Measurements from ENCODE around the gene ZBTB9. TPM values are rescaled to one million over a fixed set of nuclear protein-coding genes. Genes with fewer than 3 reads are reported as not detected.

The ZBTB9 gene
- total RNA-seq, 1 donor from 2014 or later = 12.5 TPM

DNA sequence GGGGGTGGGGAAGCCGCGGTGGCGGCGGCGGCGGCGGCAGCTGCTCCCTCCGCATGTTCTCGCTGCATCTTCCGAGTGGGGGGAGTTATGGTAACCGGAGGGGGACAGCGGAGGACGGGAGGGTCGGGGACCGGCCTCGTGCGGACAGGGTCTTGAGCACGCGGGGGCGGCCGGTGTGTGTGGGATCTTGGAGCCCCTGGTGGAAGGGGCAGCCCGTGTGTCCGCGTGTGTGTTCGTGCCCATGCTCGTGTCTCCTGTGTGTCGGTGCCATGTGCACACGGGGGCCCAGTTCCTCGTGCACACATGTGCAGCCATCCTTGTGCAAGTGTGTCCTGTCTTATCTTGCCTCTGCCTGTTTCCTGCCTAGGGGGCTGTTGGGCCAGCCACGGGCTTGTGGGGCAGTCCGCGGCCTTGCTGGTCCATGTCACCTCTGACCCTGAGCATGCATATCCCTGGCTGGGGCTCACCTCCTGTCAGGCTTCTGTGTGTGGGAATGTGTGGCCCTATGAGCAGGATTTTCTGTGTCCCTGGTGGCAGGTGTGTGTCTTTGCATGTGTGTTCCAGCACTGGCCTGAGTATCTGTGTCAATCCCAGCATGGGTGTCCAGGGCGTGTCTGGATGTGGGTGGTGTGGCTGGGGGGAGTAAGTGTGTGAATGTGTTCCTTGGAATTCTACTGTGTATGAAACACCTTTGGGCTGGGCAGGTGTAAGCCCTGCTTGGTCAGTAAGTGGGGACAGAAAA is 26.0 kb upstream of the ZBTB9 start:
- Mint-ChIP-seq H3K27ac (peak overlapping the region; percentile 87), H3K4me1 (peaks cover 91% of the 10 kb centered on the region), H3K36me3 (ENCODE audit: low read depth) (no peaks in the 10 kb centered on the region), H3K27me3 (no peaks in the 10 kb centered on the region), H3K9me3 (no peaks in the 10 kb centered on the region), H3K4me3 (peak overlapping the region; percentile 87)
- ATAC-seq (ENCODE audit: low read depth) (peak; percentile 1), DNase-seq (peak; percentile 41)
- intact Hi-C loops (cut with micrococcal nuclease) = loop anchor here (5.0 kb wide), 2 partner anchors 131 to 269 kb away; partner anchors contain the start of gene RGL2
- TF ChIP-seq, protein P1, sequence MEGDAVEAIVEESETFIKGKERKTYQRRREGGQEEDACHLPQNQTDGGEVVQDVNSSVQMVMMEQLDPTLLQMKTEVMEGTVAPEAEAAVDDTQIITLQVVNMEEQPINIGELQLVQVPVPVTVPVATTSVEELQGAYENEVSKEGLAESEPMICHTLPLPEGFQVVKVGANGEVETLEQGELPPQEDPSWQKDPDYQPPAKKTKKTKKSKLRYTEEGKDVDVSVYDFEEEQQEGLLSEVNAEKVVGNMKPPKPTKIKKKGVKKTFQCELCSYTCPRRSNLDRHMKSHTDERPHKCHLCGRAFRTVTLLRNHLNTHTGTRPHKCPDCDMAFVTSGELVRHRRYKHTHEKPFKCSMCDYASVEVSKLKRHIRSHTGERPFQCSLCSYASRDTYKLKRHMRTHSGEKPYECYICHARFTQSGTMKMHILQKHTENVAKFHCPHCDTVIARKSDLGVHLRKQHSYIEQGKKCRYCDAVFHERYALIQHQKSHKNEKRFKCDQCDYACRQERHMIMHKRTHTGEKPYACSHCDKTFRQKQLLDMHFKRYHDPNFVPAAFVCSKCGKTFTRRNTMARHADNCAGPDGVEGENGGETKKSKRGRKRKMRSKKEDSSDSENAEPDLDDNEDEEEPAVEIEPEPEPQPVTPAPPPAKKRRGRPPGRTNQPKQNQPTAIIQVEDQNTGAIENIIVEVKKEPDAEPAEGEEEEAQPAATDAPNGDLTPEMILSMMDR (IDR thresholded peaks at IDR 0.05) = no peak
- ChIA-PET POLR2A (interaction anchor here (0.5 to 2.0 kb wide), 5 partner anchors 10 to 800 kb away, joined by 3 to 8 read pairs (median 3); partner anchors contain the start of genes RPS18, VPS52 and ZBTB9), CTCF (interaction anchor here (0.5 kb wide), 1 partner anchor 21 kb away, joined by 3 read pairs; no protein-coding TSS in a partner anchor)

DNA sequence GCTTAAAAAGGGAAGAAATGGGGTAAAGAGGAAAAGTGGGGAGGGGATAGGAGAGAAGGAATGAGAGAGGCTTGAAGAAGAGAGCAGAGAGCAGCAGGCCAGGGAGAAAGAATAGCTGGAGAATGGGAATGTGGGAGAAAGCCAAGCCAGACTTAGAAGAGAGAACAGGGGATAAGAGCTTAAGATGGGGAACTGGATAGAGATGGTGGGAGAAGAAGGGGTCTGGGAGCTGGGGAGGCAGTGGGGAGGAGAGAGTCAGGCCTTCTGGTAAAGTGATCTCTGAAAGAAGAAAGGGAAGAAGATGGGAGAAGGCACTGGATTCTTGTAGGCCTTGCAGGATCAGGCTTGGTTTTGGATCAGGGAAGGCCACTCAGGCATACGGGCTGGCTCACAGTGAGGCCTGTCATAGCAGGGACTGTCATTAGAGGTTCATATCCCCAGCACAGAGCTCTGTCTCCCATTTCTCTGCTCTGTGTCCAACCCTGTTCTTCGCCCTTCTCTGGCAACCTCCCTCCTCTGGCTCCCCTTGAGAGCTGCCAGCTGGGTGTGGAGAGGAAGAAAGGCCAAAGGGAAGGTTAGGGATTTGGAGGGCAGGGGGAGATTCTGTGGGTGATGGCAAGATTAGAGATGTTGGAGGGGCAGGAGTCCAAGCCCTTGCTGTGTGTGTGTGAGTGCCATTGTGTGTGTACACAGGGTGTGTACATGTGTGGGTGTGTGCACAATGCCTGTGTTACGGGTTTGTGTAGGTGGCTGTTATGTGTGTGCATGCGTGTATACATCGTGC is 25.2 kb upstream of the ZBTB9 start:
- intact Hi-C loops (cut with micrococcal nuclease) = loop anchor here (5.0 kb wide), 2 partner anchors 132 to 268 kb away; partner anchors contain the start of gene RGL2
- Mint-ChIP-seq H3K4me1 (peaks cover 93% of the 10 kb centered on the region), H3K27me3 (no peaks in the 10 kb centered on the region), H3K4me3 (peak overlapping the region; percentile 87), H3K27ac (peak overlapping the region; percentile 87), H3K9me3 (no peaks in the 10 kb centered on the region), H3K36me3 (ENCODE audit: low read depth) (no peaks in the 10 kb centered on the region)
- POLR2A ChIA-PET = interaction anchor here (0.5 to 3.2 kb wide), 6 partner anchors 10 to 799 kb away, joined by 3 to 9 read pairs (median 6); partner anchors contain the start of genes RPS18, VPS52 and ZBTB9
- TF ChIP-seq, protein P1 (IDR thresholded peaks at IDR 0.05) = no peak
- no peak for DNase-seq
- no peak for ATAC-seq (ENCODE audit: low read depth)
- CTCF ChIA-PET = interaction anchor here (0.5 to 2.6 kb wide), 3 partner anchors 10 to 141 kb away, joined by 3 to 9 read pairs (median 3); partner anchors contain the start of genes CUTA and SYNGAP1

DNA sequence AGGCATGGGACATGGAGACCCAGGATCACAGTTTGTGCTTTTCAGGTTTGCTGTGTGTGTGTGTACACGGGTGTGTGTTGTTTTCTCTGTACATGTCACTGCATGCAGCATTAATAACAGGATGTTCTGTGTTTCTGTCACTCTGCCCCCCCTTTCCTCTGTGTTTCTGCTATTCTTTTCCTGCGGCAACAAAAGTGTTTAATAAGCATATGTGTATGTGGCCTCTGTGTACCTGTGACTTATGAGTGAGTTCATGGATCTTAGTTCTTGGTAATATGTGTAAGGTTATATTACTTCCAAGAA is 24.7 kb upstream of the ZBTB9 start:
- no peaks in the 10 kb centered on the region for H3K36me3 Mint-ChIP-seq (ENCODE audit: low read depth)
- peaks cover 88% of the 10 kb centered on the region for H3K4me1 Mint-ChIP-seq
- H3K27ac Mint-ChIP-seq = peak overlapping the region; percentile 87
- intact Hi-C loops (cut with micrococcal nuclease) = loop anchor here (5.0 kb wide), 4 partner anchors 132 to 358 kb away; partner anchors contain the start of genes LEMD2, RGL2 and RING1
- TF ChIP-seq, protein P1 (IDR thresholded peaks at IDR 0.05) = no peak
- H3K27me3 Mint-ChIP-seq = no peaks in the 10 kb centered on the region
- ChIA-PET POLR2A (interaction anchor here (1.9 to 3.2 kb wide), 3 partner anchors 25 to 282 kb away, joined by 8 to 9 read pairs (median 8); partner anchors contain the start of genes RPS18, UQCC2, VPS52 and ZBTB9), CTCF (interaction anchor here (1.4 to 2.6 kb wide), 2 partner anchors 11 to 141 kb away, joined by 3 to 9 read pairs; partner anchors contain the start of genes CUTA and SYNGAP1)
- H3K4me3 Mint-ChIP-seq = peak overlapping the region; percentile 87
- DNase-seq (no peak), ATAC-seq (ENCODE audit: low read depth) (no peak)
- no peaks in the 10 kb centered on the region for H3K9me3 Mint-ChIP-seq

DNA sequence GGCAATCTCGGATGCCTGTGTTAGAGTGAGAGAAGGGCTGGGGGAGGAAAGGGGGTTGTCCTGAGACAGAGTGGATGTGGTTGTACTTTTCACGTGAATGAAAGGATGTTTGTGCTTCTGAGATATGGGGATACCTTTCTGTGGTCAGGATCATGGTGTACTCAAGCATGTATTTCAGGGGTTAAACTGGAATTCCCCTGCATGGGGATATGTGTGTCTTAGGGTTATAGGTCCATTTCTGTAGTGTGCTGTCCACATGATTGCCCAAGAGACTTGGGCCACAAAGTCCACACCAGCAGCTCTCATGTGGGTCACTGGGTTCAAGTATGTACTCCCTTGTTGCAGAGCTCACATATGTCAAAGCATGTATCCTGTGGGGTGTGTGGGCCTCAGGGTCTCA is 24.0 kb upstream of the ZBTB9 start:
- no peaks in the 10 kb centered on the region for H3K27me3 Mint-ChIP-seq
- H3K36me3 Mint-ChIP-seq (ENCODE audit: low read depth) = peaks cover 3% of the 10 kb centered on the region
- ChIA-PET POLR2A (interaction anchor here (0.7 to 3.3 kb wide), 12 partner anchors 13 to 281 kb away, joined by 4 to 28 read pairs (median 8); partner anchors contain the start of genes BAK1, CUTA, RPS18 and SYNGAP1), CTCF (interaction anchor here (0.7 to 2.6 kb wide), 7 partner anchors 11 to 202 kb away, joined by 3 to 9 read pairs (median 3); partner anchors contain the start of genes B3GALT4, CUTA, SYNGAP1 and ZBTB9)
- DNase-seq (no peak), ATAC-seq (ENCODE audit: low read depth) (no peak)
- peak overlapping the region; percentile 60 for H3K27ac Mint-ChIP-seq
- peaks cover 82% of the 10 kb centered on the region for H3K4me1 Mint-ChIP-seq
- no peaks in the 10 kb centered on the region for H3K9me3 Mint-ChIP-seq
- TF ChIP-seq, protein P1 (IDR thresholded peaks at IDR 0.05) = no peak
- intact Hi-C loops (cut with micrococcal nuclease) = loop anchor here (5.0 kb wide), 2 partner anchors 223 to 357 kb away; partner anchors contain the start of genes LEMD2 and RING1
- peak overlapping the region; percentile 67 for H3K4me3 Mint-ChIP-seq

All from activated B cell treated with CpG ODN at 0.5 μM for 24 hours (primary cell).